Erythroblast (primary cell): ENCODE measurements around the gene PMM2.

Source experiments
- GATA1 ChIP-seq: IDR thresholded peaks from 2 replicates; pipeline ENCODE4 v1.6.1; 2011; ENCODE audit warnings: low read depth, mild to moderate bottlenecking, control low read depth, low read length, moderate library complexity
- POLR2A ChIP-seq: IDR thresholded peaks from 2 replicates; pipeline ENCODE4 v1.6.1; 2011; ENCODE audit warnings: mild to moderate bottlenecking, low read length

DNA sequence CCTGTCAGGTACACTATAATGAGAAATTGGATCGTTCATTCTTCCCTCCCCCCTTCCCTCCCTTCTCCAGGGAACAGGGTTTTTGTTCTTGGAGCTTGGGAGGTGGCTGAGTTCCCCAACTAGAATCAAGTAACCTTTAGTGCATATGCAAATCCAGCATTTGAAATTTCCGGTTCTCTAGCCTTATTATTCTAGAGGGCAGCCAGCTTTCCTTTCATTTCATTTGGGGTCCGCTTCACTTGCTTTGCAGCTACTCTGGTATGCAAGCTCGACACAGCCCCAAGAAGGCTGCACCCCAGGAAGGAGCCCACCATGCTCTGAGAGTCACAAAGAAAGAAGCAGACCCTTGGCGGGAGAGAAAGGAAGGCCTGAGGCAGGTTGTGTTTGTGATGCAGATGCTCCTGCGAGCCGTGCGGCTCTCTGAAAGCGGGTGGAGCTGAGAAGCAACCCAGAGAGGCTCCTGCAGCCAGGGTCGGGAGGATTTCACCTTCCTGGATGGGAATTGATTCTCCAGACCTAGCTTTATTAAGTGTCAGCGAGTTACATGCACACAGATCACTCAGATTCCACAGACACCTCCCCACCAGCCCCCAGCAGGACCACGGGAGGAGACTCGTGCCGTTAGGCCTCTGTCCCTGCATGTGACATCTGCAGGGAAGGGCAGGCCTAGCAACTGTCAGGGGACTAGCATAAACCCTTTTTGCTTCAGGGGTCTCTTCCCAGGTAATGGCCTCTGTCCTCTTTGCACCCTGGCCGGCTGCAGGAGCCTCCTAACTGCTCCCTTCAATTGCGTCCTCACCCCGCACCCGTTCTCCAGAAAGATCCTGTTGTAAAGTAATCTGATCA lies 34.5 kb downstream of the PMM2 start:
- TF ChIP-seq POLR2A (no peak), GATA1 (no peak)
